Measurements from ENCODE around the gene CD300LD. TPM values are rescaled to one million over a fixed set of nuclear protein-coding genes. Genes with fewer than 3 reads are reported as not detected.
"Not testable (repeated sequence)": the region's sequence is repeated elsewhere in the genome, so short reads cannot be mapped to it uniquely, and the experiment has no call there.

Gene CD300LD
- total RNA-seq, 6 donors from 2014 or later: not detected

GRCh38 chr17:74578979-74579378, 13.1 kb downstream of the CD300LD start:
- TF ChIP-seq CTCF (IDR thresholded peaks at IDR 0.05): no peak
- TF ChIP-seq POLR2AphosphoS5 (IDR thresholded peaks at IDR 0.05): no peak
- TF ChIP-seq EP300 (IDR thresholded peaks at IDR 0.05): no peak
- no peak for TF ChIP-seq POLR2A (IDR thresholded peaks at IDR 0.05)
- H3K36me3 ChIP-seq: no peaks in the 10 kb centered on the region
- H3K27ac ChIP-seq: no peak overlapping the region
- DNase-seq: no peak
- WGBS, 2 donors: 79 to 83% methylated on average over 9 of the region's 9 CpGs
- no peak overlapping the region for H3K4me3 ChIP-seq
- H3K27me3 ChIP-seq: no peaks in the 10 kb centered on the region
- H3K9me3 ChIP-seq: no peaks in the 10 kb centered on the region
- no peak for ATAC-seq (ENCODE audit: low FRiP score in 2 of 2)
- H3K4me1 ChIP-seq: no peaks in the 10 kb centered on the region

GRCh38 chr17:74574489-74575142, 17.5 kb downstream of the CD300LD start:
- no peak for ATAC-seq (ENCODE audit: low FRiP score in 2 of 2)

GRCh38 chr17:74573635-74574034, 18.4 kb downstream of the CD300LD start:
- H3K9me3 ChIP-seq; H3K4me1 ChIP-seq; H3K36me3 ChIP-seq; DNase-seq; ATAC-seq (ENCODE audit: low FRiP score in 2 of 2); H3K27me3 ChIP-seq; H3K27ac ChIP-seq; H3K4me3 ChIP-seq: not testable (repeated sequence)

More at GRCh38 chr17:74574489-74575142, 17.5 kb downstream of the CD300LD start:
- 70 to 79% methylated on average over 5 of the region's 5 CpGs for WGBS, 2 donors
- Histone ChIP-seq H3K4me3 (no peak overlapping the region), H3K36me3 (no peaks in the 10 kb centered on the region), H3K27ac (no peak overlapping the region), H3K9me3 (no peaks in the 10 kb centered on the region), H3K4me1 (peaks cover 0 to 4% (median 0%) of the 10 kb centered on the region in 4 donors), H3K27me3 (no peaks in the 10 kb centered on the region)
- TF ChIP-seq POLR2A (IDR thresholded peaks at IDR 0.05) (no peak), POLR2AphosphoS5 (IDR thresholded peaks at IDR 0.05) (no peak), EP300 (IDR thresholded peaks at IDR 0.05) (no peak), CTCF (IDR thresholded peaks at IDR 0.05) (no peak)
- DNase-seq: no peak

GRCh38 chr17:74573169-74573568, 18.9 kb downstream of the CD300LD start:
- 64 to 76% methylated on average over 3 of the region's 3 CpGs for WGBS, 2 donors

GRCh38 chr17:74571621-74572270, 20.3 kb downstream of the CD300LD start:
- Histone ChIP-seq H3K27me3 (no peaks in the 10 kb centered on the region), H3K36me3 (no peaks in the 10 kb centered on the region), H3K27ac (no peak overlapping the region), H3K4me3 (no peak overlapping the region), H3K4me1 (peaks cover 0 to 4% (median 1%) of the 10 kb centered on the region in 4 donors), H3K9me3 (no peaks in the 10 kb centered on the region)
- TF ChIP-seq EP300 (IDR thresholded peaks at IDR 0.05) (no peak), CTCF (IDR thresholded peaks at IDR 0.05) (no peak)
- WGBS, 2 donors: 73 to 77% methylated on average over 4 of the region's 4 CpGs
- no peak for ATAC-seq (ENCODE audit: low FRiP score in 2 of 2)
- no peak for DNase-seq

More at GRCh38 chr17:74573169-74573568, 18.9 kb downstream of the CD300LD start:
- no peak overlapping the region for H3K27ac ChIP-seq
- no peaks in the 10 kb centered on the region for H3K36me3 ChIP-seq
- H3K4me3 ChIP-seq: no peak overlapping the region
- peaks cover 0 to 4% (median 1%) of the 10 kb centered on the region in 4 donors for H3K4me1 ChIP-seq
- H3K27me3 ChIP-seq: no peaks in the 10 kb centered on the region
- DNase-seq: no peak
- no peaks in the 10 kb centered on the region for H3K9me3 ChIP-seq
- no peak for ATAC-seq (ENCODE audit: low FRiP score in 2 of 2)
- TF ChIP-seq CTCF (IDR thresholded peaks at IDR 0.05) (no peak), EP300 (IDR thresholded peaks at IDR 0.05) (no peak), POLR2A (IDR thresholded peaks at IDR 0.05) (no peak), POLR2AphosphoS5 (IDR thresholded peaks at IDR 0.05) (no peak)

Measured in upper lobe of left lung (tissue), 6 donors.